HEK293 (cell line): Measurements from ENCODE around the gene MDN1.

ENCODE experiments used
- CTCF ChIP-seq: fragments of 450-650 bp; formaldehyde crosslinking; IDR thresholded peaks from 2 replicates; pipeline ENCODE4 v1.5.1; 2016; ENCODE audit warnings: missing biosample characterization, missing genetic modification characterization
- KLF9 ChIP-seq: fragments of 450-650 bp; formaldehyde crosslinking; IDR thresholded peaks from 2 replicates; pipeline ENCODE4 v1.5.1; 2016; ENCODE audit warnings: missing biosample characterization, missing genetic modification characterization, low read depth
- REPIN1 ChIP-seq: fragments of 450-650 bp; formaldehyde crosslinking; IDR thresholded peaks from 2 replicates; pipeline ENCODE4 v1.5.1; 2017; ENCODE audit warnings: missing biosample characterization, missing genetic modification characterization, low read depth
- SCRT1 ChIP-seq: fragments of 450-650 bp; formaldehyde crosslinking; IDR thresholded peaks from 2 replicates; pipeline ENCODE4 v1.5.1; 2016; ENCODE audit warnings: missing biosample characterization, missing genetic modification characterization, borderline replicate concordance
- SETDB1 ChIP-seq: IDR thresholded peaks from one replicate; pipeline ENCODE4 v1.6.1; 2017; ENCODE audit warnings: mild to moderate bottlenecking, low read length, moderate library complexity, mixed read lengths; ENCODE audit not compliant: insufficient read length
- ZNF114 ChIP-seq: fragments of 450-650 bp; formaldehyde crosslinking; IDR thresholded peaks from 2 replicates; pipeline ENCODE4 v1.5.0; 2017; ENCODE audit warnings: missing biosample characterization, missing genetic modification characterization
- ZNF211 ChIP-seq: fragments of 450-650 bp; formaldehyde crosslinking; IDR thresholded peaks from 2 replicates; pipeline ENCODE4 v1.5.1; 2016; ENCODE audit warnings: low read depth, missing biosample characterization, missing genetic modification characterization
- ZNF274 ChIP-seq, 2 experiments: fragments of 200-500 bp in 1 of 2; fragments of 450-650 bp in 1 of 2; sonication (Bioruptor generic) in 1 of 2; formaldehyde crosslinking in 1 of 2; IDR thresholded peaks; 2 replicates each; pipeline versions ENCODE4 v1.5.1 to v1.6.1; 2014 to 2016; ENCODE audit warnings: borderline replicate concordance in 1 of 2, inconsistent platforms in 1 of 2, low read length in 1 of 2, missing biosample characterization in 1 of 2, missing genetic modification characterization in 1 of 2
- ZNF501 ChIP-seq: fragments of 450-650 bp; formaldehyde crosslinking; IDR thresholded peaks from 2 replicates; pipeline ENCODE4 v1.5.1; 2016; ENCODE audit warnings: missing biosample characterization, missing genetic modification characterization
- ZNF513 ChIP-seq: fragments of 450-650 bp; IDR thresholded peaks from 2 replicates; pipeline ENCODE4 v1.5.1; 2018; ENCODE audit warnings: missing biosample characterization, missing genetic modification characterization
- ZNF521 ChIP-seq: fragments of 450-650 bp; formaldehyde crosslinking; IDR thresholded peaks from 2 replicates; pipeline ENCODE4 v1.5.1; 2017; ENCODE audit warnings: missing biosample characterization, mild to moderate bottlenecking, missing genetic modification characterization
- TF ChIP-seq, protein P1 (sequence below): sonication (generic); formaldehyde crosslinking; IDR thresholded peaks from 2 replicates; pipeline ENCODE4 v1.8.1; 2022; ENCODE audit warnings: mild to moderate bottlenecking, moderate library complexity, missing genetic modification reagents
- TF ChIP-seq, protein P2 (sequence below): fragments of 450-650 bp; formaldehyde crosslinking; IDR thresholded peaks from 2 replicates; pipeline ENCODE4 v1.5.1; 2016; ENCODE audit warnings: missing biosample characterization, missing genetic modification characterization
- TF ChIP-seq, protein P3 (sequence below): fragments of 450-650 bp; formaldehyde crosslinking; IDR thresholded peaks from 2 replicates; pipeline ENCODE4 v1.5.1; 2016; ENCODE audit warnings: missing biosample characterization, missing genetic modification characterization

DNA sequence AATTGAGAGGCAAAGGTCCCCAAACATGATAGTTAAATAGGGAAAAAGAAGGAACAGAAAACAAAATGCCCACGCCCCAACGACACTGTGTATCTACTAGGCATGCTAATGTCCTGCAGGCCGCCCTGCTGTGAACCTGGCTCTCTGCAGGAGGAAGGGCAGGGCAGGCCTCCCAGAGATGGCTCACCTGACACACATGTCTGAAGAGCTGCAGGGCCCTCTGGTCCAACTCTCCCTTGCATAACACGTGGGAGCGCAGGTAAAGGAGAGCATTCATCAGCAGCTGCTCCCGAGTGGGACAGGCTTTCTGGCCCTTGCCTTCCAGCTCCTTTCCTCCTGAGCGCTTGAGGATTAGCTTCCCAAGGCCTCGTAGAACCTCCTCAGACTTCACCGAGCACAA, 127.3 kb downstream of the MDN1 start:
- TF ChIP-seq SETDB1 (no peak), REPIN1 (tag by site-specific recombination) (no peak), KLF9 (tag by site-specific recombination) (no peak), CTCF (tag by site-specific recombination) (no peak), ZNF274 (IDR thresholded peaks at IDR 0.05; ENCODE audit: low read length) (no peak), ZNF274 (tag by site-specific recombination; IDR thresholded peaks at IDR 0.05; ENCODE audit: borderline replicate concordance) (no peak), ZNF513 (tag by site-specific recombination) (no peak), ZNF521 (tag by site-specific recombination) (no peak), ZNF211 (tag by site-specific recombination) (no peak), ZNF114 (tag by site-specific recombination) (no peak), ZNF501 (tag by site-specific recombination) (no peak), SCRT1 (no peak)
- TF ChIP-seq, protein P1, sequence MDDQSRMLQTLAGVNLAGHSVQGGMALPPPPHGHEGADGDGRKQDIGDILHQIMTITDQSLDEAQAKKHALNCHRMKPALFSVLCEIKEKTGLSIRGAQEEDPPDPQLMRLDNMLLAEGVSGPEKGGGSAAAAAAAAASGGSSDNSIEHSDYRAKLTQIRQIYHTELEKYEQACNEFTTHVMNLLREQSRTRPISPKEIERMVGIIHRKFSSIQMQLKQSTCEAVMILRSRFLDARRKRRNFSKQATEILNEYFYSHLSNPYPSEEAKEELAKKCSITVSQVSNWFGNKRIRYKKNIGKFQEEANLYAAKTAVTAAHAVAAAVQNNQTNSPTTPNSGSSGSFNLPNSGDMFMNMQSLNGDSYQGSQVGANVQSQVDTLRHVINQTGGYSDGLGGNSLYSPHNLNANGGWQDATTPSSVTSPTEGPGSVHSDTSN (CRISPR knock-in tag), result no peak
- TF ChIP-seq, protein P2, sequence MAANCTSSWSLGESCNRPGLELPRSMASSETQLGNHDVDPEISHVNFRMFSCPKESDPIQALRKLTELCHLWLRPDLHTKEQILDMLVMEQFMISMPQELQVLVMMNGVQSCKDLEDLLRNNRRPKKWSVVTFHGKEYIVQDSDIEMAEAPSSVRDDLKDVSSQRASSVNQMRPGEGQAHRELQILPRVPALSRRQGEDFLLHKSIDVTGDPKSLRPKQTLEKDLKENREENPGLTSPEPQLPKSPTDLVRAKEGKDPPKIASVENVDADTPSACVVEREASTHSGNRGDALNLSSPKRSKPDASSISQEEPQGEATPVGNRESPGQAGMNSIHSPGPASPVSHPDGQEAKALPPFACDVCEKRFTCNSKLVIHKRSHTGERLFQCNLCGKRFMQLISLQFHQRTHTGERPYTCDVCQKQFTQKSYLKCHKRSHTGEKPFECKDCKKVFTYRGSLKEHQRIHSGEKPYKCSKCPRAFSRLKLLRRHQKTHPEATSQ (tag by site-specific recombination), result no peak
- TF ChIP-seq, protein P3, sequence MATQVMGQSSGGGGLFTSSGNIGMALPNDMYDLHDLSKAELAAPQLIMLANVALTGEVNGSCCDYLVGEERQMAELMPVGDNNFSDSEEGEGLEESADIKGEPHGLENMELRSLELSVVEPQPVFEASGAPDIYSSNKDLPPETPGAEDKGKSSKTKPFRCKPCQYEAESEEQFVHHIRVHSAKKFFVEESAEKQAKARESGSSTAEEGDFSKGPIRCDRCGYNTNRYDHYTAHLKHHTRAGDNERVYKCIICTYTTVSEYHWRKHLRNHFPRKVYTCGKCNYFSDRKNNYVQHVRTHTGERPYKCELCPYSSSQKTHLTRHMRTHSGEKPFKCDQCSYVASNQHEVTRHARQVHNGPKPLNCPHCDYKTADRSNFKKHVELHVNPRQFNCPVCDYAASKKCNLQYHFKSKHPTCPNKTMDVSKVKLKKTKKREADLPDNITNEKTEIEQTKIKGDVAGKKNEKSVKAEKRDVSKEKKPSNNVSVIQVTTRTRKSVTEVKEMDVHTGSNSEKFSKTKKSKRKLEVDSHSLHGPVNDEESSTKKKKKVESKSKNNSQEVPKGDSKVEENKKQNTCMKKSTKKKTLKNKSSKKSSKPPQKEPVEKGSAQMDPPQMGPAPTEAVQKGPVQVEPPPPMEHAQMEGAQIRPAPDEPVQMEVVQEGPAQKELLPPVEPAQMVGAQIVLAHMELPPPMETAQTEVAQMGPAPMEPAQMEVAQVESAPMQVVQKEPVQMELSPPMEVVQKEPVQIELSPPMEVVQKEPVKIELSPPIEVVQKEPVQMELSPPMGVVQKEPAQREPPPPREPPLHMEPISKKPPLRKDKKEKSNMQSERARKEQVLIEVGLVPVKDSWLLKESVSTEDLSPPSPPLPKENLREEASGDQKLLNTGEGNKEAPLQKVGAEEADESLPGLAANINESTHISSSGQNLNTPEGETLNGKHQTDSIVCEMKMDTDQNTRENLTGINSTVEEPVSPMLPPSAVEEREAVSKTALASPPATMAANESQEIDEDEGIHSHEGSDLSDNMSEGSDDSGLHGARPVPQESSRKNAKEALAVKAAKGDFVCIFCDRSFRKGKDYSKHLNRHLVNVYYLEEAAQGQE (tag by site-specific recombination), result no peak
